ENCODE measurements around the gene NREP. TPM values are rescaled to one million over a fixed set of nuclear protein-coding genes. Genes with fewer than 3 reads are reported as not detected.

Gene NREP
- total and polyA plus RNA-seq, 2 donors (not counting 3 experiments of a cell fraction or from before 2014, with no cell fraction given) = 96.7 to 112 TPM

- H3K27me3 ChIP-seq (ENCODE audit: control insufficient read depth in 2 of 2, insufficient read depth in 2 of 2, low read length in 2 of 2) = no peaks in the 10 kb centered on the region
- H3K36me3 ChIP-seq (ENCODE audit: control insufficient read depth in 2 of 2, extremely low read depth in 1 of 2, insufficient read depth in 2 of 2, low read length in 2 of 2) = no peaks in the 10 kb centered on the region
- dilution Hi-C loops (cut with MboI; ENCODE audit: extremely low pct_ligation_motif_present, low sequenced_read_pairs) (no loop called here), intact Hi-C loops (cut with micrococcal nuclease) (no loop called here)
- no peak overlapping the region for H3K9ac ChIP-seq (replicated peaks; ENCODE audit: extremely low read depth, insufficient read depth, low read length)
- TF ChIP-seq, protein P1, sequence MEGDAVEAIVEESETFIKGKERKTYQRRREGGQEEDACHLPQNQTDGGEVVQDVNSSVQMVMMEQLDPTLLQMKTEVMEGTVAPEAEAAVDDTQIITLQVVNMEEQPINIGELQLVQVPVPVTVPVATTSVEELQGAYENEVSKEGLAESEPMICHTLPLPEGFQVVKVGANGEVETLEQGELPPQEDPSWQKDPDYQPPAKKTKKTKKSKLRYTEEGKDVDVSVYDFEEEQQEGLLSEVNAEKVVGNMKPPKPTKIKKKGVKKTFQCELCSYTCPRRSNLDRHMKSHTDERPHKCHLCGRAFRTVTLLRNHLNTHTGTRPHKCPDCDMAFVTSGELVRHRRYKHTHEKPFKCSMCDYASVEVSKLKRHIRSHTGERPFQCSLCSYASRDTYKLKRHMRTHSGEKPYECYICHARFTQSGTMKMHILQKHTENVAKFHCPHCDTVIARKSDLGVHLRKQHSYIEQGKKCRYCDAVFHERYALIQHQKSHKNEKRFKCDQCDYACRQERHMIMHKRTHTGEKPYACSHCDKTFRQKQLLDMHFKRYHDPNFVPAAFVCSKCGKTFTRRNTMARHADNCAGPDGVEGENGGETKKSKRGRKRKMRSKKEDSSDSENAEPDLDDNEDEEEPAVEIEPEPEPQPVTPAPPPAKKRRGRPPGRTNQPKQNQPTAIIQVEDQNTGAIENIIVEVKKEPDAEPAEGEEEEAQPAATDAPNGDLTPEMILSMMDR (IDR thresholded peaks at IDR 0.05; ENCODE audit: extremely low read depth in 1 of 2, insufficient read depth in 1 of 2, low read depth in 1 of 2, low read length in 2 of 2) = no peak
- TF ChIP-seq POLR2AphosphoS5 (IDR thresholded peaks at IDR 0.05; ENCODE audit: insufficient read depth, low read depth, low read length) (no peak), MAX (IDR thresholded peaks at IDR 0.05; ENCODE audit: insufficient read depth, insufficient read length) (no peak), MYC (IDR thresholded peaks at IDR 0.05; ENCODE audit: low read depth, low read length) (no peak), GATA2 (IDR thresholded peaks at IDR 0.05; ENCODE audit: insufficient read depth, insufficient read length, low read depth, low read length) (no peak)
- peaks cover 4% of the 10 kb centered on the region for H3K4me1 ChIP-seq (ENCODE audit: control insufficient read depth, extremely low read depth, insufficient read depth, low read length)
- FAIRE-seq (no peak), DNase-seq (ENCODE audit: low read depth, low spot score) (no peak)
- no peaks in the 10 kb centered on the region for H3K9me1 ChIP-seq (replicated peaks; ENCODE audit: control insufficient read depth, extremely low read depth, insufficient read depth, low read length)
- H2AFZ ChIP-seq (ENCODE audit: low read depth, low read length) = no peak overlapping the region
- H3K9me3 ChIP-seq (replicated peaks; ENCODE audit: control insufficient read depth, insufficient read depth, low read length) = no peaks in the 10 kb centered on the region
- no TSS peak for BruUV-seq (replicated peaks)
- CTCF ChIA-PET = no interaction called here
- H3K27ac ChIP-seq (ENCODE audit: insufficient read depth, low read depth, low read length) = no peak overlapping the region
- POLR2A ChIA-PET = no interaction called here
- H4K20me1 ChIP-seq (replicated peaks; ENCODE audit: control insufficient read depth, extremely low read depth, insufficient read depth, low read length) = no peaks in the 10 kb centered on the region
- no peak overlapping the region for H3K4me3 ChIP-seq (replicated peaks in 1 of 3; ENCODE audit: insufficient read depth in 1 of 3, low read depth in 1 of 3, low read length in 3 of 3)
- H3K4me2 ChIP-seq (ENCODE audit: insufficient read depth, low read length) = no peak overlapping the region
- H3K79me2 ChIP-seq (ENCODE audit: control insufficient read depth, insufficient read depth, low read length) = no peaks in the 10 kb centered on the region
Measured at GRCh38 chr5:111769541-111769940, 12.5 kb upstream of the NREP start.

Measured in endothelial cell of umbilical vein (primary cell).